SK-N-SH (cell line): Measurements from ENCODE around the gene MAP3K5. TPM values are rescaled to one million over a fixed set of nuclear protein-coding genes. Genes with fewer than 3 reads are reported as not detected.

Experiments
- CTCF ChIA-PET: fragments of 300-600, 350-600 bp; formaldehyde crosslinking; extraction: SDS; loops from one replicate; lab custom pipeline; 2021; lab: Yijun Ruan, JAX
- POLR2A ChIA-PET: fragments of 350-600 bp; sonication (Branson Sonifier 250); formaldehyde crosslinking; extraction: SDS; loops from one replicate; lab custom pipeline; 2020; ENCODE audit warnings: antibody characterized with exemption, inconsistent platforms; lab: Yijun Ruan, JAX
- DNase-seq: peaks from one replicate; pipeline ENCODE4 v3.0.0; 2012
- H2AFZ ChIP-seq: fragments of 200-600 bp; sonication (generic); 2 replicates; pipeline ENCODE4 v1.8.1; 2016; ENCODE audit warnings: antibody characterized with exemption, mild to moderate bottlenecking, low read depth
- H3F3A ChIP-seq: fragments of 200-600 bp; sonication (generic); replicated peaks from 2 replicates; pipeline ENCODE3; 2016; ENCODE audit warnings: antibody characterized with exemption, mild to moderate bottlenecking; ENCODE audit not compliant: insufficient read depth
- H3K27ac ChIP-seq, 2 experiments: fragments of 200-500 bp in 1 of 2; fragments of 200-600 bp in 1 of 2; sonication (Bioruptor generic) in 1 of 2; sonication (generic), shearing (Covaris generic) in 1 of 2; 2 replicates each; pipeline versions ENCODE4 v1.5.1 to v1.6.1; 2014 to 2016; ENCODE audit warnings: low read depth in 2 of 2, inconsistent platforms in 1 of 2, low read length in 1 of 2, mild to moderate bottlenecking in 1 of 2, mixed read lengths in 1 of 2
- H3K27me3 ChIP-seq: fragments of 200-600 bp; sonication (generic), shearing (Covaris generic); 2 replicates; pipeline ENCODE4 v1.6.1; 2016; ENCODE audit warnings: mixed run types; ENCODE audit not compliant: insufficient read depth
- H3K36me3 ChIP-seq, 2 experiments: fragments of 200-500 bp in 1 of 2; fragments of 200-600 bp in 1 of 2; sonication (Bioruptor generic) in 1 of 2; sonication (generic) in 1 of 2; replicated peaks in 1 of 2; 2 replicates each; pipeline versions ENCODE3 to v1.5.1; 2014 to 2016; ENCODE audit warnings: low read length in 1 of 2, mild to moderate bottlenecking in 1 of 2; ENCODE audit not compliant: insufficient read depth in 2 of 2, control insufficient read depth in 1 of 2
- H3K4me1 ChIP-seq, 2 experiments: fragments of 200-500 bp in 1 of 2; fragments of 200-600 bp in 1 of 2; sonication (Bioruptor generic) in 1 of 2; sonication (generic), shearing (Covaris generic) in 1 of 2; 2 replicates each; pipeline versions ENCODE4 v1.5.1 to v1.6.1; 2014 to 2016; ENCODE audit warnings: low read depth in 1 of 2, low read length in 1 of 2, mixed run types in 1 of 2; ENCODE audit not compliant: insufficient read depth in 2 of 2, control insufficient read depth in 1 of 2
- H3K4me2 ChIP-seq: fragments of 200-600 bp; sonication (generic), shearing (Covaris generic); 2 replicates; pipeline ENCODE4 v1.6.1; 2017; ENCODE audit warnings: mixed run types
- H3K4me3 ChIP-seq, 2 experiments: fragments of 200-500 bp in 1 of 2; fragments of 200-600 bp in 1 of 2; sonication (Bioruptor generic) in 1 of 2; sonication (generic), shearing (Covaris generic) in 1 of 2; 2 replicates each; pipeline versions ENCODE4 v1.5.1 to v1.8.1; 2014 to 2016; ENCODE audit warnings: low read depth in 2 of 2, inconsistent platforms in 1 of 2, low read length in 1 of 2, mild to moderate bottlenecking in 1 of 2, mixed read lengths in 1 of 2, moderate library complexity in 1 of 2
- H3K79me2 ChIP-seq: fragments of 200-600 bp; sonication (generic); 2 replicates; pipeline ENCODE4 v1.8.1; 2017; ENCODE audit warnings: mild to moderate bottlenecking; ENCODE audit not compliant: insufficient read depth
- H3K9ac ChIP-seq: fragments of 200-600 bp; sonication (generic); 2 replicates; pipeline ENCODE4 v1.6.1; 2017; ENCODE audit warnings: mixed run types
- H3K9me2 ChIP-seq: fragments of 200-600 bp; sonication (generic); 2 replicates; pipeline ENCODE4 v1.6.1; 2017; ENCODE audit warnings: mixed run types
- H3K9me3 ChIP-seq: fragments of 200-600 bp; sonication (generic); 2 replicates; pipeline ENCODE4 v1.6.1; 2017; ENCODE audit warnings: mixed run types, mild to moderate bottlenecking, moderate library complexity
- H4K20me1 ChIP-seq: fragments of 200-600 bp; sonication (generic); 2 replicates; pipeline ENCODE4 v1.6.1; 2017; ENCODE audit warnings: mild to moderate bottlenecking, mixed run types; ENCODE audit not compliant: insufficient read depth
- FOXM1 ChIP-seq: IDR thresholded peaks from 2 replicates; pipeline ENCODE4 v1.4.0; 2012; ENCODE audit warnings: low read depth, mild to moderate bottlenecking
- GABPA ChIP-seq: IDR thresholded peaks from 2 replicates; pipeline ENCODE4 v1.4.0; 2012; ENCODE audit warnings: low read depth, mild to moderate bottlenecking
- JUND ChIP-seq: IDR thresholded peaks from 2 replicates; pipeline ENCODE4 v1.4.0; 2012
- MEF2A ChIP-seq: IDR thresholded peaks from 2 replicates; pipeline ENCODE4 v1.4.0; 2012; ENCODE audit warnings: low read depth, borderline replicate concordance
- POLR2AphosphoS5 ChIP-seq: IDR thresholded peaks from 2 replicates; pipeline ENCODE4 v1.6.1; 2012; ENCODE audit warnings: low read depth, low read length
- TAF1 ChIP-seq: IDR thresholded peaks from 2 replicates; pipeline ENCODE4 v1.6.1; 2012; ENCODE audit warnings: low read depth, mild to moderate bottlenecking, low read length, moderate library complexity, borderline replicate concordance
- USF1 ChIP-seq: IDR thresholded peaks from 2 replicates; pipeline ENCODE4 v1.4.0; 2012; ENCODE audit warnings: low read depth, borderline replicate concordance
- USF2 ChIP-seq: fragments of 150-350 bp; IDR thresholded peaks from 2 replicates; pipeline ENCODE4 v1.6.1; 2017; ENCODE audit warnings: antibody characterized with exemption, low read length, low read depth, borderline replicate concordance
- WGBS: methylation state at CpG from one replicate; pipeline ENCODE4 v1.1.6; 2017; ENCODE audit warnings: low lambda C conversion rate; 5-methylcytosine and 5-hydroxymethylcytosine counted together
- polyA plus RNA-seq, 3 experiments: library from polyadenylated mRNA; depleted of rRNA; stranded (reverse); fragments of >200 nt; gene quantifications; 2 replicates each; pipeline ENCODE4 v1.2.3, GENCODE V29; 2012
- TF ChIP-seq, protein P1 (sequence below): fragments of 200-600 bp; sonication (generic); IDR thresholded peaks from 2 replicates; pipeline ENCODE4 v1.6.1; 2017; ENCODE audit warnings: antibody characterized with exemption, mild to moderate bottlenecking, moderate library complexity

MAP3K5 gene
- polyA plus RNA-seq, 1 of the 3 experiments (the other 2 are of a cell fraction): 1.4 TPM

GRCh38 chr6:136745300-136745699 is 47.0 kb downstream of the MAP3K5 start:
- Histone ChIP-seq H3K9me2 (no peaks in the 10 kb centered on the region), H3K9ac (no peak overlapping the region), H3K27ac (no peak overlapping the region), H4K20me1 (no peaks in the 10 kb centered on the region), H3K79me2 (peaks cover 22% of the 10 kb centered on the region)
- CTCF ChIA-PET: interaction anchor here (1.5 kb wide), 1 partner anchor 101 kb away, joined by 4 read pairs; no protein-coding TSS in a partner anchor
- DNase-seq: no peak
- TF ChIP-seq, protein P1, sequence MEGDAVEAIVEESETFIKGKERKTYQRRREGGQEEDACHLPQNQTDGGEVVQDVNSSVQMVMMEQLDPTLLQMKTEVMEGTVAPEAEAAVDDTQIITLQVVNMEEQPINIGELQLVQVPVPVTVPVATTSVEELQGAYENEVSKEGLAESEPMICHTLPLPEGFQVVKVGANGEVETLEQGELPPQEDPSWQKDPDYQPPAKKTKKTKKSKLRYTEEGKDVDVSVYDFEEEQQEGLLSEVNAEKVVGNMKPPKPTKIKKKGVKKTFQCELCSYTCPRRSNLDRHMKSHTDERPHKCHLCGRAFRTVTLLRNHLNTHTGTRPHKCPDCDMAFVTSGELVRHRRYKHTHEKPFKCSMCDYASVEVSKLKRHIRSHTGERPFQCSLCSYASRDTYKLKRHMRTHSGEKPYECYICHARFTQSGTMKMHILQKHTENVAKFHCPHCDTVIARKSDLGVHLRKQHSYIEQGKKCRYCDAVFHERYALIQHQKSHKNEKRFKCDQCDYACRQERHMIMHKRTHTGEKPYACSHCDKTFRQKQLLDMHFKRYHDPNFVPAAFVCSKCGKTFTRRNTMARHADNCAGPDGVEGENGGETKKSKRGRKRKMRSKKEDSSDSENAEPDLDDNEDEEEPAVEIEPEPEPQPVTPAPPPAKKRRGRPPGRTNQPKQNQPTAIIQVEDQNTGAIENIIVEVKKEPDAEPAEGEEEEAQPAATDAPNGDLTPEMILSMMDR: no peak
- TF ChIP-seq FOXM1: no peak
- no peak for TF ChIP-seq TAF1
- TF ChIP-seq, all 33 proteins: peak for 0
- Histone ChIP-seq H3K4me2 (no peak overlapping the region), H3K4me3 (no peak overlapping the region), H3K4me1 (peaks cover 0 to 2% of the 10 kb centered on the region in 2 experiments; a peak in 1 of 4 replicates), H2AFZ (no peak overlapping the region), H3K36me3 (no peaks in the 10 kb centered on the region), H3K9me3 (no peaks in the 10 kb centered on the region), H3K27me3 (no peaks in the 10 kb centered on the region), H3F3A (no peaks in the 10 kb centered on the region)
- POLR2A ChIA-PET: no interaction called here
- WGBS: 90% methylated on average over 6 of the region's 6 CpGs

DNA sequence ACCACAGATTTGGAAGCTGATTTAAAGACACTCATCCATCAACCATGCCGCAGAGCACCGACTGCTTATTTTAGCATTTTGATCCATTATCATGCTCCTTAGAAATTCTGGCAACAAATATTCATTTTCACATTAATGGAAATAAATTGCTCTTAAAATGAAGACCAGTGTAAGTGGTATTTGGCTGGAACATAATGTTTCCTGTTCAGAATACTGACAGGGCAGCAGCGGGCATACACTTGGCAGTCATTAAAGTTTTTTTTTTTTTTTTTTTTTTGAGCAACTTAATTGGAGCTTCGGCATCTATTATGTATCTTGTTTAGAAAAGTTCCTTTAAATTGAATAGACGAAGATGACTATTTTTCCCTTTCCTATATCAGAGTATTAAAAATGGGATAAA is 47.4 kb downstream of the MAP3K5 start:
- peaks cover 0 to 2% of the 10 kb centered on the region in 2 experiments; a peak in 1 of 4 replicates for H3K4me1 ChIP-seq
- H3K79me2 ChIP-seq: peaks cover 22% of the 10 kb centered on the region
- no peaks in the 10 kb centered on the region for H3F3A ChIP-seq
- POLR2A ChIA-PET: no interaction called here
- no peak overlapping the region for H2AFZ ChIP-seq
- 93% methylated on average over 5 of the region's 5 CpGs for WGBS
- H3K27ac ChIP-seq: no peak overlapping the region
- H3K9me3 ChIP-seq: no peaks in the 10 kb centered on the region
- DNase-seq: no peak
- H3K27me3 ChIP-seq: no peaks in the 10 kb centered on the region
- H3K36me3 ChIP-seq: no peaks in the 10 kb centered on the region
- no peak overlapping the region for H3K4me3 ChIP-seq
- no peak overlapping the region for H3K4me2 ChIP-seq
- TF ChIP-seq JUND: no peak
- TF ChIP-seq USF1: no peak
- no peak for TF ChIP-seq POLR2AphosphoS5
- no peak for TF ChIP-seq USF2
- no peak for TF ChIP-seq MEF2A
- TF ChIP-seq, protein P1: no peak
- no peak for TF ChIP-seq GABPA
- TF ChIP-seq, all 33 proteins: peak for 0
- no peaks in the 10 kb centered on the region for H4K20me1 ChIP-seq
- no peaks in the 10 kb centered on the region for H3K9me2 ChIP-seq
- no peak overlapping the region for H3K9ac ChIP-seq
- CTCF ChIA-PET: no interaction called here
